Spinal cord (tissue), 10 donors: Measurements from ENCODE around the gene NAT14. TPM values are rescaled to one million over a fixed set of nuclear protein-coding genes. Genes with fewer than 3 reads are reported as not detected.

Experiments
- DNase-seq, 6 donors: peaks; one replicate each; pipeline versions ENCODE4 v3.0.0 to v3.0.0-alpha.2; 2013 to 2015; ENCODE audit warnings: low spot score in 6 of 6, low read depth in 4 of 6
- H3K27ac ChIP-seq: one replicate; pipeline ENCODE4 v1.5.1; 2013; ENCODE audit warnings: low read depth, low read length, control low read depth
- H3K27me3 ChIP-seq: one replicate; pipeline ENCODE4 v1.6.1; 2013; ENCODE audit warnings: low read length; ENCODE audit not compliant: control insufficient read depth, insufficient read depth
- H3K36me3 ChIP-seq: one replicate; pipeline ENCODE4 v1.6.1; 2013; ENCODE audit warnings: low read length; ENCODE audit not compliant: control insufficient read depth, insufficient read depth
- H3K4me1 ChIP-seq: one replicate; pipeline ENCODE4 v1.6.1; 2013; ENCODE audit warnings: low read length; ENCODE audit not compliant: control insufficient read depth, insufficient read depth
- H3K4me3 ChIP-seq: one replicate; pipeline ENCODE4 v1.5.1; 2013; ENCODE audit warnings: low read depth, low read length, control low read depth
- H3K9me3 ChIP-seq: one replicate; pipeline ENCODE4 v1.6.1; 2013; ENCODE audit warnings: low read length; ENCODE audit not compliant: control insufficient read depth, insufficient read depth
- WGBS: methylation state at CpG from one replicate; pipeline ENCODE4 v1.1.5; 2013; ENCODE audit warnings: missing lambda C conversion rate; ENCODE audit not compliant: insufficient coverage; 5-methylcytosine and 5-hydroxymethylcytosine counted together
- polyA plus RNA-seq, 2 donors: library from polyadenylated mRNA; unstranded; fragments of 120-200 nt; gene quantifications; one replicate each; pipeline ENCODE4 v1.2.1, GENCODE V29; 2013; ENCODE audit not compliant: insufficient read length in 2 of 2
- total RNA-seq, 2 donors: library from RNA; depleted of rRNA in 1 of 2; stranded (reverse); fragments of 120-200 nt in 1 of 2; fragments of >200 nt in 1 of 2; gene quantifications; one replicate each; pipeline versions ENCODE4 v1.2.3 to v1.2.4, GENCODE V29; 2013 to 2014
- donor health status: healthy.

Gene NAT14
- total and polyA plus RNA-seq, 4 donors = 16.2 to 94.0 (median 69.4) TPM

DNA sequence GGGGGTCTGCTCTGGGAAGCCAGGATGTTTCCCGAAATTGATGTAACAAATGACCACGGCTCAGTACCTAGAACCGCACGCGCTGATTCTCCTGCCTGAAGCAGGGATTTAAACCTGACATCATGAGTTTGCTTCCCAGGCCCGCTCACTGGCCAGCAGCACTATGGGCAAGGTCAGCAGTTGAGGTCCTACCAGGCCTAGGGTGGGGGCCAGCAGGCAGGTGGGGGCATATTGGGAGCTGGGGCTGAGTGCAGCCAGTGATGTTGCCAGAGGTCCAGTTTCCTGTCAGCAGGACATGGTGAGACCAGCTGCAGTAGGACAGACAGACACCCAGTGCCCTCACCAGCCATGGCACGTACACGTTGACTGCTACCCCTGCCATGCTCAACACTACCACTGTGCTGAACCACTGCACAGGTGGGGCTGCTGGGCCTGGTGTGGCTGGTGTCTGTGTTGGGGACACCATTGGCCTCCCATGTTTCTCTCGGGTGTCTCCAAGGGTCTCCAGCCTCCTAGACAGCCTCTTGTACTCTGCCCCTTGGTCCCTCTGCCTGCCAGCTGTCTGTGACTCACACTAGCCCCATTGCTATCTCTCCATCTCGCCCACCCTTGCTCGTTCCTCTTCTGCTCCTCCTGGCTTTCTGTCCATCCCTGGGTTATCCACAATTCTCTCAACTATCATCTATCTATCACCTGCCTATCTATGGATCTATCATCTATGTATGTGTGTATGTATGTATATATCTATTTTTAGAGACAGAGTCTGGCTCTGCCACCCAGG lies 19.3 kb upstream of the NAT14 start:
- H3K27ac ChIP-seq = no peak overlapping the region

DNA sequence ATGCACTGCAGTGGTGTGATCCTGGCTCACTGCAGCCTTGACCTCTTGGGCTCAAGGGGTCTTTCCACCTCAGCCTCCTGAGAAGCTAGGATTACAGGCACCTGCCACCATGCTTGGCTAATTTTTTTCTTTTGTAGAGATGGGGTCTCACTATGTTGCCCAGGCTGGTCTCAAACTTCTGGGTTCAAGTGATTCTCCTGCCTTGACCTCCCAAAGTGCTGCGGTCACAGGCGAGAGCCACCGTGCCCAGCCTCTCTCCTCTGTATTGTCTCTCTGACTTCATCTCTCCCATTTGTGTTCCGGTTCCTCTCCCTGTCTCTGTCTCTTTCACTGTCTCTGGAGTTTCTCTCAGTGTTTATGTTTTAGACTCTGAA lies 18.8 kb upstream of the NAT14 start:
- H3K9me3 ChIP-seq = no peaks in the 10 kb centered on the region
- no peaks in the 10 kb centered on the region for H3K36me3 ChIP-seq
- no peaks in the 10 kb centered on the region for H3K27me3 ChIP-seq
- no peak for DNase-seq
- no peak overlapping the region for H3K4me3 ChIP-seq
- no peak overlapping the region for H3K27ac ChIP-seq
- peaks cover 13% of the 10 kb centered on the region for H3K4me1 ChIP-seq
- WGBS = 93% methylated on average over 4 of the region's 4 CpGs

More for the DNA sequence above, 19.3 kb upstream of the NAT14 start:
- H3K9me3 ChIP-seq = no peaks in the 10 kb centered on the region
- peaks cover 18% of the 10 kb centered on the region for H3K4me1 ChIP-seq
- DNase-seq = no peak
- H3K36me3 ChIP-seq = no peaks in the 10 kb centered on the region
- 89% methylated on average over 9 of the region's 11 CpGs for WGBS
- H3K27me3 ChIP-seq = no peaks in the 10 kb centered on the region
- no peak overlapping the region for H3K4me3 ChIP-seq

DNA sequence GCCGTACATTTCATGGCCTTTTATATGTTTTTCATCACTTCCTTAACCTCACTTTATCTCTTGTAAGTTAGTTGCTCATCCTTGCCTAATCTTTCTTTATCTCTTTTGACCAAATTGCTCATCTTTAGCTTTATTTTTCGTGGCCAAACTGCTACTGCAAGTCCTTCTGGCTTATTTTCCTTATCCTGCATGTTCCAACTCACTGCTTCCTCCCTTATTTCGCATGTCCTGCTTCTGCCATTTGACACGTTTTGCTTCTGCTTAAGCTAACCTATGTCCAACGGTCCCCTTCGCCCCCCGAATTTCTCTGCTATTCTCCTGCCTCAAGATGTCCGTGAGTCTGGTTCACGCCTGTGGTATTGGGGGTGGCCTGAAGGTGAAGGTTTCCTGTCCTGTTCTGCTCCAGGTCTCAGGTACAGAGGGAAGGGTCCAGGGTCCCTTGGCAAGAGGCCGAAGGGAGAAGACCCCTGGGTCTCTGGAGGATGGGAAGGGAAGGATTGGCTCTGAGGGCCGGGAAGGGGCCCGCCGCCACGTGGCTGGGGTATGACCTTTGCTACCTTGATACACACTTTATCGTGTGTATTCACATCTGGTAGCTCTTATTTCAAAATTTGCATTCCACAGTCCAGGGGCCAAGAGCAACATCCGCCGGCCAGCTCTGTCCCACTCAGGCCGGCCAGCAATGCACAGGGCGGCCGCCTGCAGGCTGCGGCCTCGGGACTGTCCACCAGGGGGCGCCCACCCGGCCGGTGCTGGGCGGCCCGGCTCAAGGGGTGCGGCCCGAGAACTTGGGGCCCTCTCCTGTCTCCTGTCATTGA lies 17.5 kb upstream of the NAT14 start:
- Histone ChIP-seq H3K4me3 (no peak overlapping the region), H3K9me3 (no peaks in the 10 kb centered on the region), H3K36me3 (no peaks in the 10 kb centered on the region), H3K27ac (no peak overlapping the region), H3K27me3 (no peaks in the 10 kb centered on the region), H3K4me1 (peaks cover 4% of the 10 kb centered on the region)
- WGBS = 40% methylated on average over 25 of the region's 29 CpGs
- DNase-seq = peak in 1 of 6 donors; percentile 59

DNA sequence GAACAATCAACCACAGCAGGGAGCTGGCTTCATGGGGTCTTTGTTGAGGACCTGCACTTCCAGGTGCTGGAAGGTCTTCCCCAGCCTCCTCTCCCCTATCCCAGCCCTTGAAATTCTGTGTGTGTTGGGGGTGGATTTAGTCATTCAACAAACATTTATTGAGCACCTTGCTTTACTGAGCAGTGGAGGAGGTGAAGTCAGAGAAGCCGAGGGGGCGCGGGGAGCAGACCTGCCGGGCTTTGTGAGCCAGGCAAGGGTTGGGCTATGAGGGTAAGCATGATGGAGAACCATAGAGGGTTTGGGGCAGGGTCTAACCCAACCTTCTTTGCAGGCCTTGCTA lies 17.0 kb upstream of the NAT14 start:
- Histone ChIP-seq H3K36me3 (no peaks in the 10 kb centered on the region), H3K27me3 (no peaks in the 10 kb centered on the region), H3K4me1 (peaks cover 5% of the 10 kb centered on the region), H3K27ac (no peak overlapping the region), H3K4me3 (no peak overlapping the region), H3K9me3 (no peaks in the 10 kb centered on the region)
- DNase-seq = no peak
- 46% methylated on average over 4 of the region's 4 CpGs for WGBS

DNA sequence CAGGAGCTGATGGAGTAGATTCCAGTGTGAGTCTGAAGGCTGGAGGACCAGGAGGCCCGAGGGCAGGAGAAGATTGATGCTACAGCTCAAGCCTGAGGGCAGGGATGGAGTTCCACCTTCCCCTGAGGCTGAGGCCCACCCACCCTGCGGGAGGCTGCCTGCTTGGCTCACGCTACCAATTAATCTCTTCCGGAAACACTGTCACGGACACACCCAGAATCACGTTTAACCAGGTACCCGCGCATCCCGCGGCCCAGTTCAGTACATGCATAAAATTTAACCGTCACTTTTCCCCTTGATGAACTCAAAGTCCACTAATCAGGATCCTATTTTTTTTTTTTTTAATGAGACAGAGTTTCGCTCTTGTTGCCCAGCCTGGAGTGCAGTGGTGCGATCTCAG lies 13.7 kb upstream of the NAT14 start:
- no peak for DNase-seq
- no peaks in the 10 kb centered on the region for H3K36me3 ChIP-seq
- no peak overlapping the region for H3K27ac ChIP-seq
- no peak overlapping the region for H3K4me3 ChIP-seq
- 78% methylated on average over 12 of the region's 13 CpGs for WGBS
- H3K27me3 ChIP-seq = no peaks in the 10 kb centered on the region
- H3K4me1 ChIP-seq = peaks cover 28% of the 10 kb centered on the region
- H3K9me3 ChIP-seq = no peaks in the 10 kb centered on the region

DNA sequence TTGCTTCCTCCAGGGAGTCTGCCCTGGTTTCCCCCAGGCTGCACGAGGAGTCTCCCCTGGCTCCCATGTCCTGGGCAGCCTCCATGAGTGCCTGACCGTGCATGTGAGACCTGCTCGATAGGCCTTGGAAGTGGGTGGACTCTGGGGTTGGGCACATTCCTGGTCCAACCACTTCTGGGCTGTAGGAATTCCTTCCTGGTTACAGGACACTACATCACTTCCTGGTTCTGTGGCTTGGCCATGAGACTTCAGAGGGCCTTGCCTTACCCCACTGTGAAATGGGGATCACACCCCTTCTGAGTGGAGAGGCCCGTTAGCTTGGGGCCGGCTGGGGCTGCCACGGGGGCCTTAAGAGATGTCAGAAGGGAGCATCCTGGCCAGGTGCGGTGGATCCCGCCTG lies 12.5 kb upstream of the NAT14 start:
- Histone ChIP-seq H3K4me3 (no peak overlapping the region), H3K27me3 (no peaks in the 10 kb centered on the region), H3K36me3 (no peaks in the 10 kb centered on the region), H3K9me3 (no peaks in the 10 kb centered on the region), H3K4me1 (peaks cover 32% of the 10 kb centered on the region), H3K27ac (no peak overlapping the region)
- 87% methylated on average over 8 of the region's 8 CpGs for WGBS
- no peak for DNase-seq

DNA sequence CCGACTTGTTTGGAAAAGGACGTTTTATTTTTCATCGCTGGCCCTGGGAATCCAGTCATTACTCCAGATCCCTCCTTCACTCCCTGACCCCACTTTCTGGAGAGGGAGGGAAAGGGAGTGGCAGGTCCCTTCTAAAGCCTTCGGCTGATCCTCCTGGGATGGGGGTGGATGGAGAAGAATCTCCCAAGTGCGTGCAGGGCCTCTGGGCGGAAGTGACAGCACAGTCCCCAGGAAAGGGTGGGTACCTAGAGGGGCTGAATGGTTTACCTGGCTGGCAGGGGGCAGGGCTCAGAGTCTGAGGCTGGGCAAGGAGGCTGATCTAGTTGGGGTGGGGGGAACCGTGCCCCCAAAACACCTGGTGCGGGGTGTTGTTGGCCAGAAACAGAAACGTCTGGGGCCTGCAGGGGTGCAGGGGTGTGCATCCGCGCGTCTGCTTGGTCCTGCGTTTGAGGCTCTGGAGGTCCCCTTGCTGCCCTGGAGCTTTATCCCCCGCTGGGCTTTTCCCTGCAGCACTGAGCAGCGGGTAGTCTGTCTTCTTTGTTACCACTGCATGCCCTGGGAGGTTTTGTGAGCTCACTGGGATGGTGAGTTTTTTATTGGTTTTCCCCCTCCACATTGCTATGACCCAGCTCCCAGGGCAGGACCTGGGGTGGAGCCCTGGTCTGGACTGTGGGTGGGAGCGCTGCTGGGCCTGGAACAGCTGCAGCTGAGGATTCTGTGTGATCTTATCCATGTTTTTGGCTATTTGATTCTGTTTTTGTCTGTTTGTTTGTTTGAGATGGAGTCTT lies 11.6 kb upstream of the NAT14 start:
- Histone ChIP-seq H3K27me3 (no peaks in the 10 kb centered on the region), H3K4me3 (no peak overlapping the region), H3K9me3 (no peaks in the 10 kb centered on the region), H3K27ac (peak overlapping the region; percentile 61), H3K4me1 (peaks cover 39% of the 10 kb centered on the region), H3K36me3 (no peaks in the 10 kb centered on the region)
- 41% methylated on average over 10 of the region's 16 CpGs for WGBS
- no peak for DNase-seq

DNA sequence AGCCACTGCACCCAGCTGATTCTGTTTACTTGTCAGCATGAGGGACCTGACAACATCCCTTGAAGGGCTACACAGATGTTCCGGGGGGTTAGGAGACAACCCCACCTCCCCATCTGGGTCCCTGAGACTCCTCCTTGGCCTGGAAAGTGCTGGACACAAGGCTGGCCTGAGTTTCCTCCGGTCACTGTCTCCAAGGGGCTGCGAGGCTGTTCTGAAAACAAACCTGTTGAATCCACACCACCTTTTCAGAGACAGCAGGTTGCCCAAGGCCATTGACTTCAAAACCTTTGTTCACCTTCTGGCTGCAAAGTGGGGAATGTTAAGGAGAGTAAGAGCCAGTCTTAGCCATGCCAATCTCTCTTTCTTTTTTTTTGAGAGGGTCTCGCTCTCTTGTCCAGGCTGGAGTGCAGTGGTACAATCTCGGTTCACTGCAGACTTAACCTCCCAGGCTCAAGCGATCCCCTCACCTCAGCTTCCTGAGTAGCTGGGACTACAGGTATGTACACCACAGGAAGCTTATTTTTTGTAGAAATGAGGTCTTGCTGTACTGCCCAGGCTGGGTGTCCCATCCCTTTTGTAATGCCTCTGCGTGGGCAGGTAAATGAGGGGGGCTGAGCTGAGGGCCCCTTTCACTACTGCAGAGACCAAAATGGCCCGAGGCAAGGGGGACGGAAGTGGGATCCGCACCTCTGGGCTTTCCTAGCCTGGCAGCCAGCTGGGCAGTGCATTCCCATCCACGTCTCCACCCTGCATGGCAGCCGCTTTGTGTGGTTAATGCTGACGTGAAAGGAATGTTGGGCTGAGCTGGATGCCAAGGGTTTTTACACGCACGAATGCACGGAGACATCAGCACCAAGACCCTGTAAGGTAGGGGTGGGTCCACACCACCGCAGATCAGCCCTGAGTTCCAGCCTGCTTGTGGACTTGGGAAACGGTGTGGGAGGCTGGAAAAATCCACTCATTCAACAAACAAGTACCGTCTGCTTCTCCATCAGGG lies 10.4 kb upstream of the NAT14 start:
- no peak overlapping the region for H3K27ac ChIP-seq
- no peak for DNase-seq

More for the DNA sequence above, 10.4 kb upstream of the NAT14 start:
- Histone ChIP-seq H3K36me3 (peaks cover 4% of the 10 kb centered on the region), H3K4me3 (no peak overlapping the region), H3K27me3 (no peaks in the 10 kb centered on the region), H3K4me1 (peaks cover 39% of the 10 kb centered on the region), H3K9me3 (no peaks in the 10 kb centered on the region)
- whole genome bisulfite sequencing = 86% methylated on average over 14 of the region's 19 CpGs
